Astrocyte (in vitro differentiated cells and primary cell): Measurements from ENCODE around the gene DAPL1.

Source experiments
- CTCF ChIP-seq: IDR thresholded peaks from 2 replicates; pipeline ENCODE4 v1.5.1; 2011; ENCODE audit warnings: low read depth, mild to moderate bottlenecking, inconsistent platforms, low read length, moderate library complexity; ENCODE audit not compliant: insufficient read depth
- EZH2 ChIP-seq: IDR thresholded peaks from 2 replicates; pipeline ENCODE4 v1.6.1; 2012; ENCODE audit warnings: mild to moderate bottlenecking, low read length, inconsistent platforms; ENCODE audit not compliant: insufficient read depth

GRCh38 chr2:158761621-158762020 lies 33.5 kb upstream of the DAPL1 start:
- TF ChIP-seq CTCF = no peak
- no peak for TF ChIP-seq EZH2
